NCI-H69 (cell line): ENCODE results near the gene KRTAP10-7.
"Not testable (repeated sequence)": the region's sequence is repeated elsewhere in the genome, so short reads cannot be mapped to it uniquely, and the experiment has no call there.

ENCODE experiments used
- DNase-seq: peaks from one replicate; lab custom pipeline; 2025; lab: John Stamatoyannopoulos, UW

The KRTAP10-7 gene

GRCh38 chr21:44612029-44612486 lies 11.7 kb downstream of the KRTAP10-7 start, which contains the start of gene KRTAP10-8:
KRTAP10-8 (plus strand) TSS chr21:44612079; CDS start chr21:44612101, 22 bp downstream.
- DNase-seq, result no peak

GRCh38 chr21:44612669-44613229 lies 12.4 kb downstream of the KRTAP10-7 start:
- DNase-seq, result no peak

- DNase-seq, result no peak
These were observed 13.2 kb downstream of the KRTAP10-7 start for GRCh38 chr21:44613386-44614155.

GRCh38 chr21:44614161-44614631 lies 13.8 kb downstream of the KRTAP10-7 start:
- DNase-seq, result no peak

GRCh38 chr21:44614961-44615391 lies 14.6 kb downstream of the KRTAP10-7 start:
- no peak for DNase-seq

GRCh38 chr21:44615466-44615865 lies 15.1 kb downstream of the KRTAP10-7 start:
- DNase-seq, result no peak

GRCh38 chr21:44615911-44616590 lies 15.7 kb downstream of the KRTAP10-7 start:
- peak; percentile 88 for DNase-seq

GRCh38 chr21:44616591-44616926 lies 16.2 kb downstream of the KRTAP10-7 start:
- DNase-seq, result no peak

GRCh38 chr21:44617071-44617501 lies 16.7 kb downstream of the KRTAP10-7 start:
- DNase-seq, result no peak

GRCh38 chr21:44618504-44618903 lies 18.1 kb downstream of the KRTAP10-7 start:
- DNase-seq, result no peak

GRCh38 chr21:44618909-44619308 lies 18.5 kb downstream of the KRTAP10-7 start:
- no peak for DNase-seq

GRCh38 chr21:44619886-44620285 lies 19.5 kb downstream of the KRTAP10-7 start:
- DNase-seq, result no peak

GRCh38 chr21:44623575-44623974 lies 23.2 kb downstream of the KRTAP10-7 start:
- no peak for DNase-seq

- no peak for DNase-seq
These were observed 25.4 kb downstream of the KRTAP10-7 start for GRCh38 chr21:44625756-44626155.

- no peak for DNase-seq
These were observed 25.9 kb downstream of the KRTAP10-7 start for GRCh38 chr21:44626262-44626661.

- DNase-seq, result peak; percentile 74
These were observed 26.3 kb downstream of the KRTAP10-7 start, which contains the start of gene KRTAP10-9 for GRCh38 chr21:44626673-44627143. KRTAP10-9 (plus strand) TSS chr21:44627093; CDS start chr21:44627172, 79 bp downstream.

GRCh38 chr21:44627181-44627822 lies 26.9 kb downstream of the KRTAP10-7 start:
- peak; percentile 91 for DNase-seq

GRCh38 chr21:44627831-44628233 lies 27.4 kb downstream of the KRTAP10-7 start:
- not testable (repeated sequence) for DNase-seq

GRCh38 chr21:44628707-44629391 lies 28.5 kb downstream of the KRTAP10-7 start:
- DNase-seq, result no peak

GRCh38 chr21:44630440-44630839 lies 30.0 kb downstream of the KRTAP10-7 start:
- peak; percentile 38 for DNase-seq

- no peak for DNase-seq
These were observed 31.7 kb downstream of the KRTAP10-7 start for GRCh38 chr21:44632067-44632466.
